Measurements from ENCODE around the gene SOAT2. TPM values are rescaled to one million over a fixed set of nuclear protein-coding genes. Genes with fewer than 3 reads are reported as not detected.

SOAT2 gene
- polyA plus RNA-seq, 1 experiment: not detected

GRCh38 chr12:53151039-53151438 is 47.8 kb downstream of the SOAT2 start:
- ChIA-PET POLR2A (no interaction called here), CTCF (interaction anchor here (1.0 kb wide), 1 partner anchor 9 kb away, joined by 3 read pairs; no protein-coding TSS in a partner anchor)
- Histone ChIP-seq H3K27ac (ENCODE audit: low read depth, low read length) (no peak overlapping the region), H3K27me3 (ENCODE audit: control insufficient read depth, insufficient read depth, low read length) (no peaks in the 10 kb centered on the region), H3K9me3 (ENCODE audit: control insufficient read depth, insufficient read depth, low read length) (peaks cover 3% of the 10 kb centered on the region; the same call in 1 of the 2 replicates), H3K4me3 (ENCODE audit: low read depth, low read length) (no peak overlapping the region)
- no peak for TF ChIP-seq CTCF (IDR thresholded peaks at IDR 0.05; ENCODE audit: low read depth, low read length)
- no peak for DNase-seq (ENCODE audit: low read depth, low spot score)

DNA sequence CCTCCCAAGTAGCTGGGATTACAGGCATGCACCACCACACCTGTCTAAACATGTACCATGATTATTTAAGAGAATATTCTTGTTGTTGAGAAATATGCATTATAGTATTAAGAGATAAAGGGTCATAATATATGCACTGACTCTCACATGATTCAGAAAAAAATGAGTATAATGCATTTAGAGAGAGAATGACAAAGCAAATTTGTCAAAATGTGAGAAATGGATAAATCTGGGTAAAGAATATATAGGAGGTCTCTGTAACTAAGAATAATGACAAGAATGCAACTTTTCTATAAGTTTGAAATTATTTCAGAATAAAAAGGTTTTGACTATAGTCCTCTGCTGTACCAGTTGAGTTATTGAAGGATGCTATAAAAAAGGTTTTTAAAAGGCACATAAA is 49.1 kb downstream of the SOAT2 start:
- ChIA-PET CTCF (no interaction called here), POLR2A (no interaction called here)

GRCh38 chr12:53159195-53159839 is 56.0 kb downstream of the SOAT2 start:
- Histone ChIP-seq H3K27ac (ENCODE audit: low read depth, low read length) (no peak overlapping the region), H3K27me3 (ENCODE audit: control insufficient read depth, insufficient read depth, low read length) (no peaks in the 10 kb centered on the region), H3K4me3 (ENCODE audit: low read depth, low read length) (no peak overlapping the region), H3K9me3 (ENCODE audit: control insufficient read depth, insufficient read depth, low read length) (peaks cover 1% of the 10 kb centered on the region; the same call in 1 of the 2 replicates)
- POLR2A ChIA-PET: interaction anchor here (0.6 kb wide), 1 partner anchor 20 kb away, joined by 4 read pairs; no protein-coding TSS in a partner anchor
- CTCF ChIA-PET: interaction anchor here (0.5 to 4.8 kb wide), 52 partner anchors 8 to 524 kb away, joined by 3 to 47 read pairs (median 4); partner anchors contain the start of genes AAAS, CSAD, PFDN5 and SPRYD3
- TF ChIP-seq CTCF (IDR thresholded peaks at IDR 0.05; ENCODE audit: low read depth, low read length): peak; percentile 99
- DNase-seq (ENCODE audit: low read depth, low spot score): peak; percentile 42

More for the DNA sequence above, 49.1 kb downstream of the SOAT2 start:
- Histone ChIP-seq H3K27me3 (ENCODE audit: control insufficient read depth, insufficient read depth, low read length) (no peaks in the 10 kb centered on the region), H3K27ac (ENCODE audit: low read depth, low read length) (no peak overlapping the region), H3K4me3 (ENCODE audit: low read depth, low read length) (no peak overlapping the region), H3K9me3 (ENCODE audit: control insufficient read depth, insufficient read depth, low read length) (peaks cover 3% of the 10 kb centered on the region; the same call in 1 of the 2 replicates)
- no peak for TF ChIP-seq CTCF (IDR thresholded peaks at IDR 0.05; ENCODE audit: low read depth, low read length)
- no peak for DNase-seq (ENCODE audit: low read depth, low spot score)

GRCh38 chr12:53160000-53160399 is 56.7 kb downstream of the SOAT2 start:
- no peak overlapping the region for H3K27ac ChIP-seq (ENCODE audit: low read depth, low read length)
- no peaks in the 10 kb centered on the region for H3K27me3 ChIP-seq (ENCODE audit: control insufficient read depth, insufficient read depth, low read length)
- CTCF ChIA-PET: interaction anchor here (0.6 to 4.8 kb wide), 49 partner anchors 8 to 523 kb away, joined by 3 to 47 read pairs (median 4); partner anchors contain the start of genes AAAS, CSAD, PFDN5 and SPRYD3
- H3K4me3 ChIP-seq (ENCODE audit: low read depth, low read length): no peak overlapping the region
- DNase-seq (ENCODE audit: low read depth, low spot score): no peak
- no peak for TF ChIP-seq CTCF (IDR thresholded peaks at IDR 0.05; ENCODE audit: low read depth, low read length)
- POLR2A ChIA-PET: interaction anchor here (1.2 kb wide), 1 partner anchor 20 kb away, joined by 5 read pairs; the partner anchor contains the start of genes CSAD and ZNF740
- H3K9me3 ChIP-seq (ENCODE audit: control insufficient read depth, insufficient read depth, low read length): no peaks in the 10 kb centered on the region

GRCh38 chr12:53160673-53161072 is 57.4 kb downstream of the SOAT2 start:
- H3K27ac ChIP-seq (ENCODE audit: low read depth, low read length): no peak overlapping the region
- POLR2A ChIA-PET: interaction anchor here (0.5 to 1.2 kb wide), 2 partner anchors 20 to 185 kb away, joined by 4 to 5 read pairs; partner anchors contain the start of genes CSAD and ZNF740
- no peak for TF ChIP-seq CTCF (IDR thresholded peaks at IDR 0.05; ENCODE audit: low read depth, low read length)
- CTCF ChIA-PET: interaction anchor here (0.6 to 4.8 kb wide), 20 partner anchors 10 to 184 kb away, joined by 3 to 47 read pairs (median 9); partner anchors contain the start of gene AAAS
- H3K4me3 ChIP-seq (ENCODE audit: low read depth, low read length): no peak overlapping the region
- DNase-seq (ENCODE audit: low read depth, low spot score): no peak
- H3K9me3 ChIP-seq (ENCODE audit: control insufficient read depth, insufficient read depth, low read length): no peaks in the 10 kb centered on the region
- H3K27me3 ChIP-seq (ENCODE audit: control insufficient read depth, insufficient read depth, low read length): no peaks in the 10 kb centered on the region
